Heart right ventricle (tissue), 16 donors: Measurements from ENCODE around the gene TAF8. TPM values are rescaled to one million over a fixed set of nuclear protein-coding genes. Genes with fewer than 3 reads are reported as not detected.

Experiments
- ATAC-seq, 8 donors: fragments of 200-7000 bp; cut with Tn5 transposase; one replicate each; pipeline ENCODE4 v1.9.1; 2020; ENCODE audit warnings: mild to moderate bottlenecking in 8 of 8, moderate library complexity in 8 of 8, moderate number of reproducible peaks in 1 of 8
- DNase-seq, 2 donors: peaks; one replicate each; pipeline ENCODE4 v3.0.0-alpha.2; 2020
- H3K27ac ChIP-seq, 10 donors: fragments of 200-600 bp; sonication (generic) in 2 of 10; one replicate each; pipeline versions ENCODE4 v1.5.0 to v1.8.0; 2020 to 2022; ENCODE audit warnings: mild to moderate bottlenecking in 3 of 10
- H3K27me3 ChIP-seq, 7 donors: fragments of 200-600 bp; one replicate each; pipeline ENCODE4 v1.8.0; 2021 to 2022; ENCODE audit warnings: mild to moderate bottlenecking in 2 of 7
- H3K36me3 ChIP-seq, 9 donors: fragments of 200-600 bp; sonication (generic) in 1 of 9; one replicate each; pipeline versions ENCODE4 v1.5.0 to v1.8.0; 2020 to 2022; ENCODE audit warnings: mild to moderate bottlenecking in 2 of 9
- H3K4me1 ChIP-seq, 9 donors: fragments of 200-600 bp; sonication (generic) in 1 of 9; one replicate each; pipeline versions ENCODE4 v1.5.0 to v1.8.0; 2020 to 2022; ENCODE audit warnings: mild to moderate bottlenecking in 4 of 9
- H3K4me3 ChIP-seq, 10 donors: fragments of 200-600 bp; sonication (generic) in 2 of 10; one replicate each; pipeline versions ENCODE4 v1.5.0 to v1.8.0; 2020 to 2022; ENCODE audit warnings: mild to moderate bottlenecking in 7 of 10, moderate library complexity in 2 of 10
- H3K9me3 ChIP-seq, 11 donors: fragments of 200-600 bp in 10 of 11; sonication (generic) in 2 of 11; one replicate each; pipeline versions ENCODE4 v1.5.0 to v1.8.0; 2013 to 2022; ENCODE audit warnings: mild to moderate bottlenecking in 2 of 11, control low read depth in 1 of 11, moderate library complexity in 1 of 11
- CTCF ChIP-seq, 9 donors: fragments of 200-600 bp; sonication (generic) in 2 of 9; IDR thresholded peaks; one replicate each; pipeline versions ENCODE4 v1.5.0 to v1.8.0; 2021 to 2022; ENCODE audit warnings: antibody characterized with exemption in 9 of 9, mild to moderate bottlenecking in 5 of 9, moderate library complexity in 1 of 9
- WGBS, 2 donors: extraction: QIAGEN DNeasy Blood & Tissue Kit; methylation state at CpG; one replicate each; pipeline ENCODE4 v1.1.7; 2013; ENCODE audit warnings: inconsistent platforms in 1 of 2; 5-methylcytosine and 5-hydroxymethylcytosine counted together
- intact Hi-C, 10 donors: fragments of 100-400 bp; cut with DNase I; formaldehyde crosslinking; loops; one replicate each; pipeline versions ENCODE4 v1.11.1 to v1.14.2; 2022
- polyA plus RNA-seq, 2 donors: library from polyadenylated mRNA; stranded (reverse); fragments of 200-250 nt; gene quantifications; one replicate each; pipeline ENCODE4 v1.2.3, GENCODE V29; 2013
- total RNA-seq, 10 donors: library from RNA; stranded (reverse); fragmentation: NEBNext Ultra II Directional in 3 of 10; extraction: Animal tissue kit (Norgen Biotek cat#: 25700) in 3 of 10; gene quantifications; one replicate each; pipeline versions ENCODE4 v1.2.1 to v1.2.4, GENCODE V29; 2021 to 2023
- donor health status: Arrhythmogenic right ventricular cardiomyopathy.
- donor health status: ischemic (EF 13 %, LVEDD 7.1; RV severe dilation, severe dysfunction).
- donor health status: healthy with polysubstance abuse.
- donor health status: DM: no; HTN: yes; CAD: no.
- donor health status: DM: no; HTN: no; CAD: no.
- donor health status: ischemic (EF 25% LVEDD 6.9; RV normal size, moderate dysfunction).
- donor health status: ischemic (EF 25% LVEDD 5.7; RV mildly dilated, moderate dysfunction).
- donor health status: healthy.
- donor health status: DM: yes; HTN: yes; CAD: no.
- donor health status: Ischemic cardiomyopathy.
- donor health status: ischemic (EF 35%, LVEDD 5.7; RV mildly dilated, moderate dysfunction).
- donor health status: nonischemic (EF 11% LVEDD 7.7; RV severe dilation, severe dysfunction).
- donor health status: DM: yes; HTN: yes; CAD: no.
- donor health status: PGD.
- donor health status: ischemic (EF 29% LVEDD 5.4; RV normal size, mild dysfunction).
- donor health status: nonischemic (EF 23%, LVEDD 6.1; RV moderate dilation, normal function).

TAF8 gene
- total and polyA plus RNA-seq, 12 donors = 15.2 to 38.1 (median 30.1) TPM

- 64 to 73% methylated on average over 17 of the region's 17 CpGs for WGBS, 2 donors
- intact Hi-C loops = no loop called here
- no peak for TF ChIP-seq CTCF (IDR thresholded peaks at IDR 0.05)
Observed at GRCh38 chr6:42028234-42029061, 21.9 kb upstream of the TAF8 start.

GRCh38 chr6:42029062-42029685 is 21.1 kb upstream of the TAF8 start:
- no peak for TF ChIP-seq CTCF (IDR thresholded peaks at IDR 0.05)
- intact Hi-C loops = no loop called here
- H3K9me3 ChIP-seq = no peaks in the 10 kb centered on the region
- no peak for DNase-seq
- ATAC-seq = no peak
- H3K27ac ChIP-seq = peak overlapping the region in 4 of 10 donors; percentile 37 to 79 (median 74)
- peaks cover 0 to 4% (median 0%) of the 10 kb centered on the region in 9 donors for H3K36me3 ChIP-seq
- 94 to 97% methylated on average over 6 of the region's 6 CpGs for WGBS, 2 donors
- no peaks in the 10 kb centered on the region for H3K27me3 ChIP-seq
- no peak overlapping the region for H3K4me3 ChIP-seq
- H3K4me1 ChIP-seq = peaks cover 0 to 88% (median 44%) of the 10 kb centered on the region in 9 donors

More at GRCh38 chr6:42028234-42029061, 21.9 kb upstream of the TAF8 start:
- peak in 7 of 8 donors; percentile 49 to 92 (median 66) for ATAC-seq
- no peaks in the 10 kb centered on the region for H3K9me3 ChIP-seq
- no peaks in the 10 kb centered on the region for H3K27me3 ChIP-seq
- H3K4me1 ChIP-seq = peaks cover 0 to 93% (median 44%) of the 10 kb centered on the region in 9 donors
- H3K36me3 ChIP-seq = peaks cover 0 to 4% (median 0%) of the 10 kb centered on the region in 9 donors
- peak overlapping the region in 2 of 10 donors; percentile 3 to 22 for H3K4me3 ChIP-seq
- DNase-seq = peak in 1 of 2 donors; percentile 20
- H3K27ac ChIP-seq = peak overlapping the region in 7 of 10 donors; percentile 19 to 79 (median 60)

- Histone ChIP-seq H3K36me3 (peaks cover 0 to 4% (median 0%) of the 10 kb centered on the region in 9 donors), H3K9me3 (no peaks in the 10 kb centered on the region), H3K4me3 (no peak overlapping the region), H3K27me3 (no peaks in the 10 kb centered on the region), H3K4me1 (peaks cover 0 to 86% (median 48%) of the 10 kb centered on the region in 9 donors), H3K27ac (peak overlapping the region in 7 of 10 donors; percentile 49 to 79 (median 58))
- intact Hi-C loops = no loop called here
- no peak for DNase-seq
- TF ChIP-seq CTCF (IDR thresholded peaks at IDR 0.05) = no peak
- no peak for ATAC-seq
- WGBS, 2 donors = 94 to 96% methylated on average over 3 of the region's 3 CpGs
Observed at GRCh38 chr6:42029881-42030280, 20.4 kb upstream of the TAF8 start.
